HG03565 (cell line): ENCODE data around the gene DSPP.
A peak's percentile ranks its signal among the peaks of the same experiment; 100 is the strongest.

Source experiments
- ATAC-seq: cut with Tn5 transposase; IDR thresholded peaks from one replicate; pipeline ENCODE4 v1.9.1; 2021; ENCODE audit warnings: mild to moderate bottlenecking, moderate library complexity; ENCODE audit not compliant: unreplicated experiment

The DSPP gene

GRCh38 chr4:87624698-87625097 lies 16.4 kb downstream of the DSPP start:
- ATAC-seq, result peak; percentile 98

- ATAC-seq, result no peak
Observed at GRCh38 chr4:87631668-87632067, 23.3 kb downstream of the DSPP start.

GRCh38 chr4:87632469-87632868 lies 24.1 kb downstream of the DSPP start:
- no peak for ATAC-seq

GRCh38 chr4:87633243-87633642 lies 24.9 kb downstream of the DSPP start:
- ATAC-seq, result no peak

GRCh38 chr4:87644286-87644685 lies 36.0 kb downstream of the DSPP start:
- ATAC-seq, result no peak

- ATAC-seq, result no peak
Observed at GRCh38 chr4:87649980-87650379, 41.7 kb downstream of the DSPP start, which contains the start of gene DMP1. Gene DMP1, plus strand, starts transcription at chr4:87650280. Its CDS starts 6,213 bp downstream, at chr4:87656493.

- no peak for ATAC-seq
Observed at GRCh38 chr4:87650938-87651337, 42.6 kb downstream of the DSPP start.

- ATAC-seq, result no peak
Observed at GRCh38 chr4:87651941-87652340, 43.6 kb downstream of the DSPP start.

- no peak for ATAC-seq
Observed at GRCh38 chr4:87654487-87655044, 46.2 kb downstream of the DSPP start.

GRCh38 chr4:87657525-87657924 lies 49.2 kb downstream of the DSPP start:
- ATAC-seq, result no peak

GRCh38 chr4:87659247-87659931 lies 51.1 kb downstream of the DSPP start:
- no peak for ATAC-seq

GRCh38 chr4:87662871-87663270 lies 54.5 kb downstream of the DSPP start:
- no peak for ATAC-seq
